ES-I3 (cell line): ENCODE data around the gene KMT2C.

Experiments used
- H3K36me3 ChIP-seq: 2 replicates; pipeline ENCODE4 v1.6.1; 2013; ENCODE audit warnings: mild to moderate bottlenecking, low read length, control low read depth, moderate library complexity; ENCODE audit not compliant: insufficient read depth
- H3K4me1 ChIP-seq: 2 replicates; pipeline ENCODE4 v1.6.1; 2013; ENCODE audit warnings: mild to moderate bottlenecking, control low read depth, low read length; ENCODE audit not compliant: insufficient read depth
- H3K9ac ChIP-seq: 2 replicates; pipeline ENCODE4 v1.6.1; 2013; ENCODE audit warnings: low read depth, mild to moderate bottlenecking, low read length, moderate library complexity
- H3K9me3 ChIP-seq: 2 replicates; pipeline ENCODE4 v1.6.1; 2013; ENCODE audit warnings: mild to moderate bottlenecking, low read length, moderate library complexity; ENCODE audit not compliant: control insufficient read depth, insufficient read depth

Gene KMT2C

DNA sequence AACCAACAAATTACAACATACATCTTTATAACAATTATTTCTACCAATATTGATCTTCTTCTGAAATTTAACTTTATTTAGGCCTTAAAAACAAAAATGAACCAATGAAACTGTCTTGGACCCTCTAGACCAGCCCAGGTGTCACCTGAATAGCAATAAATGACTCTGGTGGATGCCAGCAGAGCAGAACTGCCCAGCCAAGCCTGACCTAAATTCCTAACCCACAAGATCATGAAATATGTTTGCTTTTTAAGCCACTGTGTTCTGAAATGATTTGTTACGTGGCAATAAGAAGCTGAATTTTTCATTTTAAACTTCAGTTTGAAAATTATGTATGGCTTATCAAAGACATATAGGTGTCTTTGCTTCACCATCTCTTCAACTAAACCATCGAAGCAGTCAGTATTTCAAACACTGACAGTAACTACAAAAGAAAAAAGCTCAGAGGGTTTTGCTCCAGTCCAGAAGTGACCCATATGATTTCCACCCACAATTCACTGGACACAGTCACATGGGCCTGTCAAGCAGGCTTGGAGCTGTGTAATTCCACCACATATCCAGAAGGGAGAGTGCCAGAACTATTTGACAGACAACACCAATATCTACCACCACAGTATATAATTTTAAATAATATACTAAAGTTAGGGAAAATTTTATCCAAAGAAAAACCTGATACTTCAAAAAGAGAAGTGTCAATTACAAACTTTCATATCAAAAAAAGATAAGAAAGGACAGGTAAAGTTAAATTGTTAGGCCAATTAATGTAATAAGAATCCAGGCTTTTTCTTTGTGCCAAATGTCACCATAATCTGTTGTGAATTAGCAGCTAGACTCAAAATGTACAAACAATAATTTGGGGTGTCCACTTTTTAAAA, 94.5 kb downstream of the KMT2C start:
- Histone ChIP-seq H3K36me3 (no peaks in the 10 kb centered on the region), H3K9ac (no peak overlapping the region), H3K4me1 (no peaks in the 10 kb centered on the region), H3K9me3 (no peaks in the 10 kb centered on the region)

DNA sequence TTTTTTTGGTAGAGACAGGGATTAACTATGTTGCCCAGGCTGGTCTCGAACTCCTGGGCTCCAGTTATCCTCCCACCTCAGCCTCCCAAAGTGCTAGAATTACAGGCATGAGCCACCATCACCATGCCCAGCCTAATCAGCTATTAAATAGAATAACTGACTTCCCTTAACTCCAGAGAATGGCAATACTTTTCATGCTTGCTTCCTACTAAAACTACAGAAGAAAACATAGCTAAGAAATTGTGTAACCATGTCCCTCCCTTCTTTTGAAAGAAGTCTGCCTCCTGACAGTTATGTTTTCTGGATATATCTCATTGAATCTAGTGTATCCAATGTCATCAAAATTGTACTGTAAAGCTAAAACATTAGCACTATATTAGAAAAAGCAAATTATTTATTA, 95.6 kb downstream of the KMT2C start:
- no peaks in the 10 kb centered on the region for H3K9me3 ChIP-seq
- no peaks in the 10 kb centered on the region for H3K4me1 ChIP-seq
- no peaks in the 10 kb centered on the region for H3K36me3 ChIP-seq
- H3K9ac ChIP-seq, result no peak overlapping the region

DNA sequence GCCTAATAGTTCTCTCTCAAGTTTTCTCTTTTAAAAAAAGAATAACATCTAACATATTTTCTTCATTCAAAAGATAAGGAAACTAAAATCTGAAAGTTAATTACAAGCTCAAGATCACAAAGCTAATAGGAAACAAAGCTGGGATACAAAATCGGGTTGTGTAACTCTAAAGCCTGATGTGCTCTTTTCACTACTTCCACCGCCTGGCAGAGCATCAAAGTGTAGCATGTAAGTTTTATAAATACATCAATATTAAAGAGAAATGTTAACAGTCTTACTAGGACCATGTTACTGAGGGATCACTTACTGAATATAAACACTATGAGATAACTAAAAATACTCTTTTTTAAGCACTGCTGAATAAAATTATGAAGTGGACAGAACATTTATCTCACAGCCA, 97.2 kb downstream of the KMT2C start:
- no peaks in the 10 kb centered on the region for H3K9me3 ChIP-seq

DNA sequence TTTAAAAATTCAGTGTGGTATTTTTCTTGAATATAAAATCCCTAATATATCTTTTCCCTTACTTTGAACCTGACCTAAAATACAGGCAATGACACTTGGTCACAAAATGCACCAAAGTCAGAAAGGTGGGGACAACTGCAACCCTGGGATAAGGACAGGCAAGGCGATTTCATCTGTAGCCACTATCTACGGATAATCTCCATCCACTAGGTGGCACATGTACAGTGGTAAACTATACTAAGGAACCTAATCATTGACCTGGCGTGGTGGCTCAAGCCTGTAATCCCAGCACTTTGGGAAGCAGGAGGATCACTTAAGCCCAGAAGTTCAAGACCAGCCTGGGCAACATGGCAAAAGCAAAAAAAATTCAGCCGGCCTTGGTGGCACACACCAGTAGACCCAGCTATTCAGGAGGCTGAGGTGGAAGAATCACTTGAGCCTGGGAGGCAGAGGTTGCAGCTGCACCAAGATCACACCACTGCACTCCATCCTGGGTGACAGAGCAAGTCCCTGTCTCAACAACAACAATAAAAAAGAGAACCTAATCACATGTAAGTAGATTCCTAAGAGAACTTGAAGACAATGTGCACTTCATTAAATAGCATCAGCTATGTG, 98.9 kb downstream of the KMT2C start:
- no peaks in the 10 kb centered on the region for H3K4me1 ChIP-seq
- H3K36me3 ChIP-seq, result no peaks in the 10 kb centered on the region
- H3K9ac ChIP-seq, result no peak overlapping the region
- no peaks in the 10 kb centered on the region for H3K9me3 ChIP-seq

More for the DNA sequence above, 97.2 kb downstream of the KMT2C start:
- no peak overlapping the region for H3K9ac ChIP-seq
- H3K36me3 ChIP-seq, result no peaks in the 10 kb centered on the region
- H3K4me1 ChIP-seq, result no peaks in the 10 kb centered on the region

DNA sequence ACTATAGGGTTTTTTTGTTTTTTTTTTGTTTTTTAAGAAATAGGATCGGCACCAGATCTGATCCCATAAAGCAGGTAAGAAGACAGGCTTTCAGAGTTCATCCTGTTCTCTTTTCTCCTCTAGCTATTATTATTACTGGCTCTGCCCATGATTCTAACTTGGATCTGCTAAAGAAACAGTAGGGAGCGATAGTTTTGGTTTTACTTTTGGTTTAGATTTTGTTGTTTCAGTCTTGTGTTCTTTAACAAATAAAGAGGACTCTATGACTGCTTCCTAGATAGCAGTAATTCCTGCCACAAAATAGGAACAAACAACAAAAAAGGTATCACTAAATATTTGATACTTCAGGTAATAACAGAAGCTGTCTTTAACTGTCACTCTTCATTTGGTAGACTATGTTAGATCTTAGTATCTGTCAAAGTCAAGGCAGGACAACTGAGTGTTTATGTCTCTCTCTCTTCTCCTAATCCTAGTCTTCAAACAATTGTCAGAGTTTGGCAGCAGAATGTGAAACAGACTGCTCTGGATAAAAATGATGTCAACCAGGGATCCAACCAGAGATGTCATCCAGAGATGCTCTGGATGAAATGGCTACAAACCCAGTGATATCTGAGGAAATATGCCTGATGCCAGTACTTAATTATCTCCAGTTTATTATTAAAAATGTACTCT, 99.8 kb downstream of the KMT2C start:
- Histone ChIP-seq H3K9ac (no peak overlapping the region), H3K4me1 (no peaks in the 10 kb centered on the region), H3K36me3 (no peaks in the 10 kb centered on the region), H3K9me3 (no peaks in the 10 kb centered on the region)

DNA sequence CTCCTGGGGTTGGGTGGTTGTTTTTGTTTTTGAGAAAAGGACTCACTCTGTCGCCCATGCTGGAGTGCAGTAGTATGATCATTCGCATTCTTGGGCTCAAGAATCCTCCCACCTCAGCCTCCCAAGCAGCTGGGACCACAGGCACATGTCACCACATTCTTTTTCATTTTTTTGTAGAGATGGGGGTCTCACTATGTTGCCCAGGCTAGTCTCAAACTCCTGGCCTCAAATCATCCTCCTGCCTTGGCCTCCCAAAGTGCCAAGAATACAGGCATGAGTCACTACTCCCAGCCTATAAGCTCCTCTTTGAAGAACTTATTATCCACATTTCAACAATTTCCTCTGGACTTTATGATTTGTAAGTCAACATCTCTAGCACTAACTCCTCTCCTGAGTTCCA, 102.7 kb downstream of the KMT2C start:
- H3K9ac ChIP-seq, result no peak overlapping the region
- peaks cover 1% of the 10 kb centered on the region; the same call in 1 of the 2 replicates for H3K36me3 ChIP-seq
- H3K9me3 ChIP-seq, result no peaks in the 10 kb centered on the region
- no peaks in the 10 kb centered on the region for H3K4me1 ChIP-seq

DNA sequence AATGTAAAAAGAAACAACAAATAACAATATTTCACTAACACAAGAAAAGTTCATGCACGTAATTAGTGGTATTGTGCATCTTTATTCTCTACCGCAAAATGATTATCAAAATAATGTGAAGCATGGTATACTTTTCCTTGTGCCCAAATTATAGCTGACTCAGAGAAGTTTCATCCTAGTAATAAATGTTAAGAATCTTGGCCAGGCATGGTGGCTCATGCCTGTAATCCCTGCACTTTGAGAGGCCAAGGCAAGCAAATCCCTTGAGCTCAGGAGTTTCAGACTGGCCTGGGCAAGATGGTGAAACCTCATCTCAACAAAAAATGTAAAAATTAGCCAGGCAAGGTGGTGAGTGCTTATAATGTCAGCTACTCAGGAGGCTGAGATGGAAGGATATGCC, 105.0 kb downstream of the KMT2C start:
- H3K36me3 ChIP-seq, result peaks cover 4% of the 10 kb centered on the region

DNA sequence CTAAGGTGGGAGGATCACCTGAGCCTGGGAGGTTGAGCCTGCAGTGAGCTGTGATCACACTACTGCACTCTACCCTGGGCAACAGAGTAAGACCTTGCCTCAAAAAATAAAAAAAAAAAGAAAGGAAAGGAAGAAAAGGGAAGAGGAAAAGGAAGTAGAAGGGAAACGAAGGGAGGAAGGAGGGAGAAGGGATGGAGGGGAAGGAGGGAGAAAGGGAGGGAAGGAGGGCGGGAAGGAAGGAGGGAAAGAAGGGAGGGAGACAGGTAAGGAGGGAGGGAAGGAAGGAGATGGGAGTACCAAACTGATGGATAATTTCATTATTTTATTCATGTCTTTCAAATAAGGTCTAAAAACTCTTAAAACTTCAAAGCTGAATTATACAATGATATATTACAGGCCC, 106.3 kb downstream of the KMT2C start:
- Histone ChIP-seq H3K9me3 (no peaks in the 10 kb centered on the region), H3K4me1 (no peaks in the 10 kb centered on the region), H3K9ac (no peak overlapping the region), H3K36me3 (peaks cover 4% of the 10 kb centered on the region)

More for the DNA sequence above, 105.0 kb downstream of the KMT2C start:
- Histone ChIP-seq H3K9me3 (no peaks in the 10 kb centered on the region), H3K4me1 (no peaks in the 10 kb centered on the region), H3K9ac (no peak overlapping the region)

DNA sequence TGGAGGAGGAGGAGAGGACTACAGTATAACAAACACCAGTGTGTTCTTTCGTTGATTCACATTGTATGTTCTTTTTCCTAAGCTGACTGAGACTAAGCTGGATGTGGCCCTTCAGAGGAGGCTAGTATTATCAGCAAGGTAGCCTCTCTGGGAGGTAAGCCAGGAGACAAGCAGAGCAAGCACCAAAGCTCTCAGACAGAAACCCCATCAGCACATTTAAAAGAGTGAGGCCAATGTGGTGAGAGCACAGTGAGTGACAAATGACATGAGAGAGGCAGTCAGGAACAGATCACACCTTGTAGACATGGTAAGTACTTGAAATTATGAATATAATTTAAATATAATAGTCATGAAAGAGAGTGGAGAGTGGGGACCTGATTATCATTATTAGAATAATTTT, 107.6 kb downstream of the KMT2C start:
- Histone ChIP-seq H3K9ac (no peak overlapping the region), H3K9me3 (no peaks in the 10 kb centered on the region), H3K4me1 (no peaks in the 10 kb centered on the region), H3K36me3 (peaks cover 4% of the 10 kb centered on the region)

DNA sequence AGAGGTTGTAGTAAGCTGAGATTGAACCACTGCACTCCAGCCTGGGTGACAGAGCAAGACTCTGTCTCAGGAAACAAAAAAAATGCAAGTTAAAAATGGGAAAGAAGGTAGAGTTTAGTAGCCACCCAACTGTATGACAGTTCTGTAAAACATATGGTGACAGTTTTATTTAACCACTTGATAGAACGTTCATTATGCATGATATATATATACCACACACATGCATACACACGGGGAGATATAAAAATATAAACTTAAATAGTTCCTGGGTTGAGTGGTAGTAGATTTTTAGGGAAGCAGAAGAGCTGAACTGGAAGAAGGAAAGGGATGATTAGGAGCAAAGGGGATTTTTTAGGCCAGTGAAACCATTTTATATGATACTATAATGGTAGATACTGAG, 120.0 kb downstream of the KMT2C start:
- H3K9ac ChIP-seq, result no peak overlapping the region
- H3K9me3 ChIP-seq, result no peaks in the 10 kb centered on the region
- no peaks in the 10 kb centered on the region for H3K4me1 ChIP-seq
- H3K36me3 ChIP-seq, result no peaks in the 10 kb centered on the region

DNA sequence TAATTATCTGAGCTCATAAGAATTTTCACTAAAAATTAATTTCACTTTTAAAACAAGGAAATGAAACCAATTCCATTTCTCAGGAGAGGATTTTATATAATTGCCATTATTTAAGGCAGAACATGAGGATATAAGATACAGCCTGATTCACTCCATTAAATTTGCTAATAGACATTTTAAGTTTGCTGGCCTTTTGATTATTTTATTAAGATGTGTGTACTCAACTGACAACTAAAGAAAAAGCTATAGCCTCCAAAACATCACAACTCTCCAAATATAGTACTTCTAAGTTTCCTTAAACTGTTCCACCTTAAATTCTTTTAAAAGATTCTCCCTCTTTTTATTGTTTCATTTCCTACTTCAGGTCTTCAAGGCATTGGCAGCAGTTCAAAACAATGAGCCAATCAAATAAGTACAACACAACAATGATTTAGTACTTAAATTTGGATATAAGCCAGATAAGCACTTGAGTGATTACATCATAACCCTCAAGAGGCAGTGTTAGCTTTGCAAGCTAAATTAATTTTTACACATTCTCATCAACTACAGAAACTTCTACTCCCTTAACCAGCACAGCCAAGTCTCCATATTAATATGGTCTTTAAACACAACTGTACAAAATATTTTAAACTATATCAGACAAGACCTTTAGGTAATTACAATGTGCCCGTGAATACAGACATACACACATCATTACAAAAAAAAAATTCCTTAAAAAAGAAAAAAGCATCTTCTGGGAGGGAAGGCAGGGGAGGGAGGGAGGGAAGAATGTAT, 121.8 kb downstream of the KMT2C start:
- Histone ChIP-seq H3K9ac (no peak overlapping the region), H3K36me3 (no peaks in the 10 kb centered on the region), H3K4me1 (no peaks in the 10 kb centered on the region), H3K9me3 (no peaks in the 10 kb centered on the region)

DNA sequence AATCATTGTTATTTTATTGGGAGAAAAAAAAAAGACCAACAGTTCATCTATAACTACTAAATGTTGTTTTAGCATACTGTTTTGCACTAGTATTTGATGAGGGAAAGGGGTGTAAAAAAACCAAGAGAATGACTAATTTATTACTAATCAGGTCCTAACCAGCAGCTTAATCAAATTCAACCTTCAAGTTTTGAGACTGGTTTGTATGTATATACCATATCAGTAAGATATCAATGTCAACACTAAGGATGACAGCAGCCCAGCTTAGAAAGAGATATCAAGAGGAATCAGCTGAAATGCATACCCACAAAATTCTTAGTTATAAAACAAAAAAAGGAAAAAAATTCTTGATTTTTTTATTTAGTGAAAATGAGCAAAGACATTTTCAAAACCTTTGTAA, 122.6 kb downstream of the KMT2C start:
- no peaks in the 10 kb centered on the region for H3K36me3 ChIP-seq
- no peaks in the 10 kb centered on the region for H3K4me1 ChIP-seq
- H3K9me3 ChIP-seq, result no peaks in the 10 kb centered on the region
- H3K9ac ChIP-seq, result no peak overlapping the region

DNA sequence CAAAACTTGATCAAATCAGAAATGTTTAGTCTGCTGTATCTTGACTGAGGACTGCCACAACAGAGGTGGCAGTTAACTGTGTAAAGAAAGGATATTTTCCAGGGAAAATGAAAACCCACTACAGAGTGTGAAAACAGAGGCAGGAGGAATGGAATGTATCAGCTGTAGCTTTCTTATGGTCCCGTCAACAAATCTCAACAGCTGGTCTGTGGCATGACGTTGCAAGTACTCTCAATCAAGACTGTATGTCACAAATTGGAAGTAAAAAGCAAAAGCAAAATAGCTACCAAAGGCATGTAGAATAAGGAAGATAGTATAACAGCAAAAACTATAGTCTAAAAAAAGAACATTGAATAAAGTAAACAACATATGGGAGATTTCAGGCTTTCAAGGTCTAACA, 123.5 kb downstream of the KMT2C start:
- Histone ChIP-seq H3K36me3 (no peaks in the 10 kb centered on the region), H3K9ac (no peak overlapping the region), H3K9me3 (no peaks in the 10 kb centered on the region), H3K4me1 (no peaks in the 10 kb centered on the region)

DNA sequence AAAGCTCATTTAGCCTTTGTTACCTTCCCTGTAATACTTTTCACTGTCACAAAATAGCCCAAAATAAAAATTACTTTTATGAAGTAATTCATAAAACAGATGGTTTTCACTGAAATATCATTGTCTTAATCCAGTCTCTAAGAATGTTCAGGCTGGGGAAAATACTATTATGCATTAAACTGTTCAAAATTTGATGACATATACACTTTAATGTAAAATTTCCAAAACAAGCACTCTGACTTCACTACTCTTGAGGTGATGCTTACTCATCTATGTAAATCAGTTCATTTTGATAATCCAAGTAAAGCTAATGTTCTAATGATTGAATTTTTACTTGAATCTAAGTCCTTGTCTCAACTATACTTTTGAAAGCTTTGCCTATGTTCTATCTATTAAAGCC, 127.9 kb downstream of the KMT2C start:
- H3K36me3 ChIP-seq, result no peaks in the 10 kb centered on the region
- H3K9me3 ChIP-seq, result no peaks in the 10 kb centered on the region
- no peaks in the 10 kb centered on the region for H3K4me1 ChIP-seq
- no peak overlapping the region for H3K9ac ChIP-seq
